PFSK-1 (cell line): ENCODE results near the gene AATK.

Experiments
- POLR2AphosphoS5 ChIP-seq: IDR thresholded peaks from 2 replicates; pipeline ENCODE4 v1.6.1; 2012; ENCODE audit warnings: low read depth, mild to moderate bottlenecking, control low read depth, low read length, moderate library complexity
- TAF1 ChIP-seq: IDR thresholded peaks from 2 replicates; pipeline ENCODE4 v1.6.1; 2012; ENCODE audit warnings: low read length, control low read depth, borderline replicate concordance; ENCODE audit not compliant: insufficient read depth

DNA sequence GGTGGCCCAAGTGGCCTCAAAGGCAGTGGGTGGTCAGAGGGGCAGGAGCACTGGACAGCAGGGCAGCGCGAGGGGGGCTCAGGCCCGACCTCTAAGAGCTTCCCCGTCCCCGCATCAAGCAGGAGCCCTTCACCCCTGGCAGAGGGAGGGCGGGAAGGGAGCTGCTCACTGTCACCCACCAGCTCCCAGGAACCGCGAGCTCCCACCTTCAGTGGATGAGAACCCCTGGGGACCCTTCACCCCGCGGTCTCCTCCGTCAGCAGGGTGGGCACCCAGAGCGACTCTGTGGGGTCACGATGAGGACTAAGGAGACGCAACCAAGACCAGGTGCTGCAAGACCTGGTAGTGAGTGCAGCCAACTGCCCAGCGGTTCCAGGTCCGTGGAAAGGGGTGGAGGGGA is 43.1 kb upstream of the AATK start:
- TF ChIP-seq POLR2AphosphoS5 (no peak), TAF1 (no peak)
